Measurements from ENCODE around the gene UNG. TPM values are rescaled to one million over a fixed set of nuclear protein-coding genes. Genes with fewer than 3 reads are reported as not detected.

UNG gene
- total and polyA plus RNA-seq, 2 donors (not counting 3 experiments of a cell fraction or from before 2014, with no cell fraction given), result 21.5 to 46.7 TPM

- no peaks in the 10 kb centered on the region for H4K20me1 ChIP-seq (replicated peaks; ENCODE audit: control insufficient read depth, extremely low read depth, insufficient read depth, low read length)
- H3K9me3 ChIP-seq (replicated peaks; ENCODE audit: control insufficient read depth, insufficient read depth, low read length), result no peaks in the 10 kb centered on the region
- BruUV-seq (replicated peaks), result no TSS peak
- no peak for DNase-seq (ENCODE audit: low read depth, low spot score)
- peaks cover 0 to 4% of the 10 kb centered on the region in 2 experiments for H3K36me3 ChIP-seq (ENCODE audit: control insufficient read depth in 2 of 2, extremely low read depth in 1 of 2, insufficient read depth in 2 of 2, low read length in 2 of 2)
- TF ChIP-seq POLR2A (IDR thresholded peaks at IDR 0.05; ENCODE audit: low read depth, low read length) (no peak), FOS (IDR thresholded peaks at IDR 0.05; ENCODE audit: borderline replicate concordance, insufficient read depth, low read length) (no peak), MYC (IDR thresholded peaks at IDR 0.05; ENCODE audit: low read depth, low read length) (no peak), POLR2AphosphoS5 (IDR thresholded peaks at IDR 0.05; ENCODE audit: insufficient read depth, low read depth, low read length) (no peak), EZH2 (IDR thresholded peaks at IDR 0.05; ENCODE audit: borderline replicate concordance, low read depth, low read length, severe bottlenecking) (no peak), MAX (IDR thresholded peaks at IDR 0.05; ENCODE audit: insufficient read depth, insufficient read length) (no peak), GATA2 (IDR thresholded peaks at IDR 0.05; ENCODE audit: insufficient read depth, insufficient read length, low read depth, low read length) (no peak), CTCF (IDR thresholded peaks at IDR 0.05; ENCODE audit: extremely low read depth in 1 of 2, insufficient read depth in 1 of 2, low read depth in 1 of 2, low read length in 2 of 2) (no peak)
- no peaks in the 10 kb centered on the region for H3K27me3 ChIP-seq (ENCODE audit: control insufficient read depth in 2 of 2, insufficient read depth in 2 of 2, low read length in 2 of 2)
- no peak for FAIRE-seq
- H3K4me1 ChIP-seq (ENCODE audit: control insufficient read depth, extremely low read depth, insufficient read depth, low read length), result peaks cover 1% of the 10 kb centered on the region
- dilution Hi-C loops (cut with MboI; ENCODE audit: extremely low pct_ligation_motif_present, low sequenced_read_pairs), result no loop called here
- H3K9me1 ChIP-seq (replicated peaks; ENCODE audit: control insufficient read depth, extremely low read depth, insufficient read depth, low read length), result no peaks in the 10 kb centered on the region
- H3K79me2 ChIP-seq (ENCODE audit: control insufficient read depth, insufficient read depth, low read length), result no peaks in the 10 kb centered on the region
- POLR2A ChIA-PET, result no interaction called here
- no peak overlapping the region for H3K4me2 ChIP-seq (ENCODE audit: insufficient read depth, low read length)
- intact Hi-C loops (cut with micrococcal nuclease), result no loop called here
- H3K27ac ChIP-seq (ENCODE audit: insufficient read depth, low read depth, low read length), result no peak overlapping the region
- H3K9ac ChIP-seq (replicated peaks; ENCODE audit: extremely low read depth, insufficient read depth, low read length), result no peak overlapping the region
- H2AFZ ChIP-seq (ENCODE audit: low read depth, low read length), result no peak overlapping the region
- CTCF ChIA-PET, result no interaction called here
- no peak overlapping the region for H3K4me3 ChIP-seq (replicated peaks in 1 of 3; ENCODE audit: insufficient read depth in 1 of 3, low read depth in 1 of 3, low read length in 3 of 3)
Observed at GRCh38 chr12:109058773-109059172, 38.6 kb upstream of the UNG start.

Measured in endothelial cell of umbilical vein (primary cell).